Right atrium auricular region (tissue), 2 donors: Measurements from ENCODE around the gene AKAP8L. TPM values are rescaled to one million over a fixed set of nuclear protein-coding genes. Genes with fewer than 3 reads are reported as not detected.

Source experiments
- DNase-seq: peaks from one replicate; pipeline ENCODE4 v3.0.0-alpha.2; 2019; ENCODE audit warnings: low spot score
- H3K27ac ChIP-seq, 2 donors: fragments of 200-600 bp; sonication (generic); 1 replicate in 1 of 2; 2 replicates in 1 of 2; pipeline ENCODE4 v1.5.1; 2016 to 2019
- H3K27me3 ChIP-seq, 2 donors: fragments of 200-600 bp; sonication (generic); one replicate each; pipeline versions ENCODE4 v1.5.1 to v1.6.0; 2017 to 2019
- H3K36me3 ChIP-seq: fragments of 200-600 bp; sonication (generic); one replicate; pipeline ENCODE4 v1.5.1; 2016
- H3K4me1 ChIP-seq, 2 donors: fragments of 200-600 bp; sonication (generic); one replicate each; pipeline versions ENCODE4 v1.5.1 to v1.6.0; 2017 to 2019
- H3K4me3 ChIP-seq, 2 donors: fragments of 200-600 bp; sonication (generic); 1 replicate in 1 of 2; 2 replicates in 1 of 2; pipeline ENCODE4 v1.5.1; 2017 to 2019; ENCODE audit warnings: mild to moderate bottlenecking in 1 of 2, moderate library complexity in 1 of 2
- H3K9me3 ChIP-seq, 2 donors: fragments of 200-600 bp; sonication (generic); one replicate each; pipeline ENCODE4 v1.5.1; 2019
- total RNA-seq, 2 donors: library from RNA; depleted of rRNA; stranded (reverse); fragments of >200 nt; gene quantifications; one replicate each; pipeline ENCODE4 v1.1.0, GENCODE V29; 2016
- TF ChIP-seq, protein P1 (sequence below), 2 donors: fragments of 200-600 bp; sonication (generic); IDR thresholded peaks; one replicate each; pipeline ENCODE4 v1.5.1; 2019; ENCODE audit warnings: antibody characterized with exemption in 2 of 2

The AKAP8L gene
- total RNA-seq, 2 donors from 2014 or later = 66.5 to 78.2 TPM

DNA sequence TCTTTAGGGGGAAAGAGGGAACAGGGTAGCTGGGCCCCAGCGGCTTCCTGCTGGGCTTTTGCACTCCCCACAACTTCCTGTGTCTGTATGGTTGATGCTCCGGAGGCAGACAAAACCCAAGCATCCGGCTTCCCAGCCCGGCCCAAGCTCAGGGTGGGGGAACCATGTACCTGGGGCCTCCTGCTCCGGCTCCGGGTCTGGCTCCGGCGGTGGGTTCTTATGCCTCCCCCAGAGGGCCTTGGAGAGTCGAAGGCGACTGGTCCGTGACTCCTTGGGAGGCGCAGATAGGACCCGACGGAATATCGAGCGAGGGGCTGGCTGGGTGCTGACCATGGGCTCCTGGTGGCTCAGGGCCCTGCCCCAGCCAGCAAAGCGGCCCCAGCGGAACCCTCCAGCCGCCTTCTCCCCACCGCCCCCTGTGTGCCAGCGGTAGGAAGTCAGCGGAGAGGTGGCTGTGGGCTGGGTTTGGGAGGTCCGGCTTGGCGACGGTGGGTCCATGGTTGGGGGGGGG is 45.1 kb upstream of the AKAP8L start:
- Histone ChIP-seq H3K4me3 (peak overlapping the region; percentile 21 to 43), H3K4me1 (no peaks in the 10 kb centered on the region), H3K9me3 (no peaks in the 10 kb centered on the region), H3K27me3 (peaks cover 0 to 5% of the 10 kb centered on the region in 2 donors), H3K27ac (no peak overlapping the region), H3K36me3 (no peaks in the 10 kb centered on the region)
- TF ChIP-seq, protein P1, sequence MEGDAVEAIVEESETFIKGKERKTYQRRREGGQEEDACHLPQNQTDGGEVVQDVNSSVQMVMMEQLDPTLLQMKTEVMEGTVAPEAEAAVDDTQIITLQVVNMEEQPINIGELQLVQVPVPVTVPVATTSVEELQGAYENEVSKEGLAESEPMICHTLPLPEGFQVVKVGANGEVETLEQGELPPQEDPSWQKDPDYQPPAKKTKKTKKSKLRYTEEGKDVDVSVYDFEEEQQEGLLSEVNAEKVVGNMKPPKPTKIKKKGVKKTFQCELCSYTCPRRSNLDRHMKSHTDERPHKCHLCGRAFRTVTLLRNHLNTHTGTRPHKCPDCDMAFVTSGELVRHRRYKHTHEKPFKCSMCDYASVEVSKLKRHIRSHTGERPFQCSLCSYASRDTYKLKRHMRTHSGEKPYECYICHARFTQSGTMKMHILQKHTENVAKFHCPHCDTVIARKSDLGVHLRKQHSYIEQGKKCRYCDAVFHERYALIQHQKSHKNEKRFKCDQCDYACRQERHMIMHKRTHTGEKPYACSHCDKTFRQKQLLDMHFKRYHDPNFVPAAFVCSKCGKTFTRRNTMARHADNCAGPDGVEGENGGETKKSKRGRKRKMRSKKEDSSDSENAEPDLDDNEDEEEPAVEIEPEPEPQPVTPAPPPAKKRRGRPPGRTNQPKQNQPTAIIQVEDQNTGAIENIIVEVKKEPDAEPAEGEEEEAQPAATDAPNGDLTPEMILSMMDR (IDR thresholded peaks at IDR 0.05) = no peak
- no peak for DNase-seq

- Histone ChIP-seq H3K27ac (no peak overlapping the region), H3K27me3 (peaks cover 5 to 7% of the 10 kb centered on the region in 2 donors), H3K4me3 (no peak overlapping the region), H3K36me3 (no peaks in the 10 kb centered on the region), H3K4me1 (peaks cover 0 to 13% of the 10 kb centered on the region in 2 donors), H3K9me3 (no peaks in the 10 kb centered on the region)
- DNase-seq = no peak
- TF ChIP-seq, protein P1 (IDR thresholded peaks at IDR 0.05) = no peak
Measured at GRCh38 chr19:15461694-15462093, 42.9 kb upstream of the AKAP8L start.

- TF ChIP-seq, protein P1 (IDR thresholded peaks at IDR 0.05) = no peak
- no peaks in the 10 kb centered on the region for H3K36me3 ChIP-seq
Measured at GRCh38 chr19:15457701-15458484, 39.1 kb upstream of the AKAP8L start.

GRCh38 chr19:15456871-15457700 is 38.3 kb upstream of the AKAP8L start:
- TF ChIP-seq, protein P1 (IDR thresholded peaks at IDR 0.05) = no peak
- H3K4me3 ChIP-seq = peak overlapping the region in 1 of 2 donors; percentile 28
- H3K9me3 ChIP-seq = no peaks in the 10 kb centered on the region
- H3K27ac ChIP-seq = no peak overlapping the region
- no peaks in the 10 kb centered on the region for H3K36me3 ChIP-seq
- no peak for DNase-seq
- peaks cover 2 to 18% of the 10 kb centered on the region in 2 donors for H3K27me3 ChIP-seq
- H3K4me1 ChIP-seq = peaks cover 0 to 32% of the 10 kb centered on the region in 2 donors

More at GRCh38 chr19:15457701-15458484, 39.1 kb upstream of the AKAP8L start:
- Histone ChIP-seq H3K4me3 (peak overlapping the region in 1 of 2 donors; percentile 28), H3K27me3 (peaks cover 2 to 18% of the 10 kb centered on the region in 2 donors), H3K27ac (no peak overlapping the region), H3K9me3 (no peaks in the 10 kb centered on the region), H3K4me1 (peaks cover 0 to 27% of the 10 kb centered on the region in 2 donors)
- no peak for DNase-seq

DNA sequence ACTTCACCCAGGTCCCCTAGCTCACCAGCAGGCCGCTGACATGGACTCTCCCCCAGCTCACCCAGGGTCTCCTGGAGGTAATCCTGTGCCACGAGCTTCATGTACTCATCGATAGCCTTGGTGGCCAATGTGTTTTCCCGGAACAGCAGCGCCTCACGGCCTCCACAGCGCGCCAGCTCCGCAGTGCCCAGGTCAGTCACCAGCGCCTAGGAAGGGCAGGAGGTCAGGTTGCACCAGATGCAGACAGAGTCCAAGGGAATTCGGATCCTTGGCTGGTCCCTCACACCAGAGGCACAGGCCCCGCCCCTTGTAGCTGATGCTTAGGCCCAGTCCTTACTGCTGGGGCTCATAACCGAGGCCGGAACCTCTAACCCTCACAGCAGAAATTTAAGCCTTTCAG is 37.7 kb upstream of the AKAP8L start:
- TF ChIP-seq, protein P1 (IDR thresholded peaks at IDR 0.05) = no peak
- Histone ChIP-seq H3K36me3 (no peaks in the 10 kb centered on the region), H3K4me1 (peaks cover 0 to 32% of the 10 kb centered on the region in 2 donors), H3K27me3 (peaks cover 2 to 18% of the 10 kb centered on the region in 2 donors), H3K4me3 (no peak overlapping the region), H3K27ac (no peak overlapping the region), H3K9me3 (no peaks in the 10 kb centered on the region)
- no peak for DNase-seq
